ENCODE results near the gene DNAH1. TPM values are rescaled to one million over a fixed set of nuclear protein-coding genes. Genes with fewer than 3 reads are reported as not detected.
A peak's percentile ranks its signal among the peaks of the same experiment; 100 is the strongest.
"Not testable (repeated sequence)": the region's sequence is repeated elsewhere in the genome, so short reads cannot be mapped to it uniquely, and the experiment has no call there.

DNAH1 gene
- total RNA-seq, 1 donor from 2014 or later = 0.80 TPM

GRCh38 chr3:52281981-52282801, 33.9 kb upstream of the DNAH1 start:
- H3K9me3 Mint-ChIP-seq = no peaks in the 10 kb centered on the region
- Histone ChIP-seq H3F3A (ENCODE audit: low read depth) (peaks cover 28% of the 10 kb centered on the region), H3K4me2 (no peak overlapping the region), H3K4me3 (no peak overlapping the region), H2AFZ (replicated peaks) (no peak overlapping the region), H4K20me1 (ENCODE audit: low read depth) (peaks cover 9% of the 10 kb centered on the region), H3K36me3 (no peaks in the 10 kb centered on the region), H3K4me1 (peaks cover 21% of the 10 kb centered on the region), H3K9me3 (ENCODE audit: low read depth) (no peaks in the 10 kb centered on the region), H3K27ac (no peak overlapping the region), H3K79me2 (ENCODE audit: low read depth) (peaks cover 19% of the 10 kb centered on the region), H3K9ac (no peak overlapping the region), H3K27me3 (no peaks in the 10 kb centered on the region)
- no peak for DNase-seq (ENCODE audit: low spot score)
- peaks cover 5% of the 10 kb centered on the region for H3K27me3 Mint-ChIP-seq (ENCODE audit: insufficient read depth, low read depth)
- H3K4me3 Mint-ChIP-seq = no peak overlapping the region
- no peaks in the 10 kb centered on the region for H3K36me3 Mint-ChIP-seq
- H3K4me1 Mint-ChIP-seq = peaks cover 23% of the 10 kb centered on the region
- TF ChIP-seq EZH2 (IDR thresholded peaks at IDR 0.05) = no peak
- no peak for TF ChIP-seq EZH2phosphoT487 (IDR thresholded peaks at IDR 0.05)
- no peak for TF ChIP-seq CTCF (IDR thresholded peaks at IDR 0.05)
- H3K27ac Mint-ChIP-seq = no peak overlapping the region

- Mint-ChIP-seq H3K27ac (no peak overlapping the region), H3K36me3 (no peaks in the 10 kb centered on the region), H3K4me1 (peaks cover 21% of the 10 kb centered on the region), H3K9me3 (no peaks in the 10 kb centered on the region), H3K4me3 (no peak overlapping the region), H3K27me3 (ENCODE audit: insufficient read depth, low read depth) (no peaks in the 10 kb centered on the region)
- H3F3A ChIP-seq (ENCODE audit: low read depth) = peaks cover 34% of the 10 kb centered on the region
- H4K20me1 ChIP-seq (ENCODE audit: low read depth) = no peaks in the 10 kb centered on the region
- H3K79me2 ChIP-seq (ENCODE audit: low read depth) = peaks cover 12% of the 10 kb centered on the region
- peaks cover 20% of the 10 kb centered on the region for H3K4me1 ChIP-seq
- H2AFZ ChIP-seq (replicated peaks) = no peak overlapping the region
- no peaks in the 10 kb centered on the region for H3K27me3 ChIP-seq
- H3K36me3 ChIP-seq = no peaks in the 10 kb centered on the region
- H3K27ac ChIP-seq = no peak overlapping the region
- H3K9me3 ChIP-seq (ENCODE audit: low read depth) = no peaks in the 10 kb centered on the region
- H3K9ac ChIP-seq = no peak overlapping the region
- TF ChIP-seq EZH2phosphoT487 (IDR thresholded peaks at IDR 0.05) (no peak), EZH2 (IDR thresholded peaks at IDR 0.05) (no peak), CTCF (IDR thresholded peaks at IDR 0.05) (no peak)
- DNase-seq (ENCODE audit: low spot score) = no peak
- H3K4me3 ChIP-seq = no peak overlapping the region
- H3K4me2 ChIP-seq = no peak overlapping the region
These were observed 32.8 kb upstream of the DNAH1 start for GRCh38 chr3:52283306-52283705.

GRCh38 chr3:52284051-52284450, 32.1 kb upstream of the DNAH1 start:
- Histone ChIP-seq H3K4me1 (peaks cover 19% of the 10 kb centered on the region), H3F3A (ENCODE audit: low read depth) (peaks cover 34% of the 10 kb centered on the region), H3K79me2 (ENCODE audit: low read depth) (peaks cover 12% of the 10 kb centered on the region)
- not testable (repeated sequence) for H3K36me3 ChIP-seq; H3K9me3 Mint-ChIP-seq; H3K9me3 ChIP-seq (ENCODE audit: low read depth); H4K20me1 ChIP-seq (ENCODE audit: low read depth); H3K36me3 Mint-ChIP-seq; H3K27me3 ChIP-seq; DNase-seq (ENCODE audit: low spot score); H3K9ac ChIP-seq; H3K4me3 Mint-ChIP-seq; H3K4me2 ChIP-seq; H3K27ac Mint-ChIP-seq; H3K27ac ChIP-seq; H3K4me3 ChIP-seq; H2AFZ ChIP-seq (replicated peaks); H3K27me3 Mint-ChIP-seq (ENCODE audit: insufficient read depth, low read depth)
- H3K4me1 Mint-ChIP-seq = peaks cover 26% of the 10 kb centered on the region

- no peaks in the 10 kb centered on the region for H3K27me3 ChIP-seq
- Mint-ChIP-seq H3K9me3 (no peaks in the 10 kb centered on the region), H3K4me3 (peak overlapping the region; percentile 99), H3K36me3 (no peaks in the 10 kb centered on the region), H3K4me1 (peaks cover 11% of the 10 kb centered on the region), H3K27me3 (ENCODE audit: insufficient read depth, low read depth) (peaks cover 3% of the 10 kb centered on the region), H3K27ac (peak overlapping the region; percentile 34)
- peak overlapping the region; percentile 90 for H3K9ac ChIP-seq
- H3K79me2 ChIP-seq (ENCODE audit: low read depth) = peaks cover 12% of the 10 kb centered on the region
- no peak for DNase-seq (ENCODE audit: low spot score)
- H4K20me1 ChIP-seq (ENCODE audit: low read depth) = no peaks in the 10 kb centered on the region
- H2AFZ ChIP-seq (replicated peaks) = no peak overlapping the region
- H3K4me3 ChIP-seq = peak overlapping the region; percentile 67
- peaks cover 4% of the 10 kb centered on the region for H3K4me1 ChIP-seq
- H3K27ac ChIP-seq = peak overlapping the region; percentile 98
- H3K9me3 ChIP-seq (ENCODE audit: low read depth) = no peaks in the 10 kb centered on the region
- H3K4me2 ChIP-seq = peak overlapping the region; percentile 89
- peaks cover 17% of the 10 kb centered on the region for H3F3A ChIP-seq (ENCODE audit: low read depth)
- H3K36me3 ChIP-seq = no peaks in the 10 kb centered on the region
- TF ChIP-seq EZH2 (IDR thresholded peaks at IDR 0.05) (no peak), CTCF (IDR thresholded peaks at IDR 0.05) (no peak), EZH2phosphoT487 (IDR thresholded peaks at IDR 0.05) (no peak)
These were observed 29.4 kb upstream of the DNAH1 start for GRCh38 chr3:52286777-52287110.

Measured in neural progenitor cell (in vitro differentiated cells).